ENCODE data around the gene LPCAT2.

- no peak for TF ChIP-seq POLR2A (IDR thresholded peaks at IDR 0.05)
- no peak for TF ChIP-seq CTCF (IDR thresholded peaks at IDR 0.05)
- TF ChIP-seq POLR2AphosphoS5 (IDR thresholded peaks at IDR 0.05): no peak
- TF ChIP-seq EP300 (IDR thresholded peaks at IDR 0.05): no peak
Observed at GRCh38 chr16:55534756-55535155, 25.9 kb downstream of the LPCAT2 start.
